Measurements from ENCODE around the gene L3HYPDH. TPM values are rescaled to one million over a fixed set of nuclear protein-coding genes. Genes with fewer than 3 reads are reported as not detected.
A peak's percentile ranks its signal among the peaks of the same experiment; 100 is the strongest.

Gene L3HYPDH
- total and polyA plus RNA-seq, 2 of the 13 experiments (the other 11 are each of a cell fraction or from before 2014, with no cell fraction given) = 30.5 to 36.6 TPM

- TF ChIP-seq ZNF274 (CRISPR knock-in tag; IDR thresholded peaks at IDR 0.05) (no peak), ZFP1 (CRISPR knock-in tag; IDR thresholded peaks at IDR 0.05) (no peak), ARNT2 (CRISPR knock-in tag; IDR thresholded peaks at IDR 0.05; ENCODE audit: low read depth) (0 out of 2 replicates have a peak, but pooled peaks have one; percentile 22), ZNF205 (CRISPR knock-in tag; IDR thresholded peaks at IDR 0.05) (no peak), DBP (CRISPR knock-in tag; IDR thresholded peaks at IDR 0.05; ENCODE audit: not compliant biosample characterization) (no peak), ZNF501 (CRISPR knock-in tag; IDR thresholded peaks at IDR 0.05) (no peak), ZC3H13 (CRISPR knock-in tag; IDR thresholded peaks at IDR 0.05) (no peak; the same call in 1 of the 2 replicates), ATM (IDR thresholded peaks at IDR 0.05; ENCODE audit: borderline replicate concordance) (no peak), HNF4A (CRISPR knock-in tag; IDR thresholded peaks at IDR 0.05) (no peak), NRL (CRISPR knock-in tag; IDR thresholded peaks at IDR 0.05; ENCODE audit: borderline replicate concordance) (no peak), ZNF720 (CRISPR knock-in tag; IDR thresholded peaks at IDR 0.05) (no peak), ZNF326 (CRISPR knock-in tag; IDR thresholded peaks at IDR 0.05; ENCODE audit: borderline replicate concordance) (no peak), SMAD9 (CRISPR knock-in tag; IDR thresholded peaks at IDR 0.05) (no peak), ZNF441 (CRISPR knock-in tag; IDR thresholded peaks at IDR 0.05; ENCODE audit: borderline replicate concordance) (peak; percentile 60; the same call in 1 of the 2 replicates), ZNF160 (CRISPR knock-in tag; IDR thresholded peaks at IDR 0.05) (no peak), NCOA2 (CRISPR knock-in tag; IDR thresholded peaks at IDR 0.05) (no peak), HNF4G (IDR thresholded peaks at IDR 0.05; ENCODE audit: borderline replicate concordance, low read depth, low read length) (no peak), HNF4G (CRISPR knock-in tag; IDR thresholded peaks at IDR 0.05; ENCODE audit: borderline replicate concordance, low read depth) (no peak), ZSCAN12 (CRISPR knock-in tag; IDR thresholded peaks at IDR 0.05) (no peak), YEATS2 (CRISPR knock-in tag; IDR thresholded peaks at IDR 0.05; ENCODE audit: borderline replicate concordance) (no peak)
- TF ChIP-seq, protein P1, sequence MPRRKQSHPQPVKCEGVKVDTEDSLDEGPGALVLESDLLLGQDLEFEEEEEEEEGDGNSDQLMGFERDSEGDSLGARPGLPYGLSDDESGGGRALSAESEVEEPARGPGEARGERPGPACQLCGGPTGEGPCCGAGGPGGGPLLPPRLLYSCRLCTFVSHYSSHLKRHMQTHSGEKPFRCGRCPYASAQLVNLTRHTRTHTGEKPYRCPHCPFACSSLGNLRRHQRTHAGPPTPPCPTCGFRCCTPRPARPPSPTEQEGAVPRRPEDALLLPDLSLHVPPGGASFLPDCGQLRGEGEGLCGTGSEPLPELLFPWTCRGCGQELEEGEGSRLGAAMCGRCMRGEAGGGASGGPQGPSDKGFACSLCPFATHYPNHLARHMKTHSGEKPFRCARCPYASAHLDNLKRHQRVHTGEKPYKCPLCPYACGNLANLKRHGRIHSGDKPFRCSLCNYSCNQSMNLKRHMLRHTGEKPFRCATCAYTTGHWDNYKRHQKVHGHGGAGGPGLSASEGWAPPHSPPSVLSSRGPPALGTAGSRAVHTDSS (CRISPR knock-in tag; conservative IDR thresholded peaks at IDR 0.05) = no peak
- TF ChIP-seq, protein P2, sequence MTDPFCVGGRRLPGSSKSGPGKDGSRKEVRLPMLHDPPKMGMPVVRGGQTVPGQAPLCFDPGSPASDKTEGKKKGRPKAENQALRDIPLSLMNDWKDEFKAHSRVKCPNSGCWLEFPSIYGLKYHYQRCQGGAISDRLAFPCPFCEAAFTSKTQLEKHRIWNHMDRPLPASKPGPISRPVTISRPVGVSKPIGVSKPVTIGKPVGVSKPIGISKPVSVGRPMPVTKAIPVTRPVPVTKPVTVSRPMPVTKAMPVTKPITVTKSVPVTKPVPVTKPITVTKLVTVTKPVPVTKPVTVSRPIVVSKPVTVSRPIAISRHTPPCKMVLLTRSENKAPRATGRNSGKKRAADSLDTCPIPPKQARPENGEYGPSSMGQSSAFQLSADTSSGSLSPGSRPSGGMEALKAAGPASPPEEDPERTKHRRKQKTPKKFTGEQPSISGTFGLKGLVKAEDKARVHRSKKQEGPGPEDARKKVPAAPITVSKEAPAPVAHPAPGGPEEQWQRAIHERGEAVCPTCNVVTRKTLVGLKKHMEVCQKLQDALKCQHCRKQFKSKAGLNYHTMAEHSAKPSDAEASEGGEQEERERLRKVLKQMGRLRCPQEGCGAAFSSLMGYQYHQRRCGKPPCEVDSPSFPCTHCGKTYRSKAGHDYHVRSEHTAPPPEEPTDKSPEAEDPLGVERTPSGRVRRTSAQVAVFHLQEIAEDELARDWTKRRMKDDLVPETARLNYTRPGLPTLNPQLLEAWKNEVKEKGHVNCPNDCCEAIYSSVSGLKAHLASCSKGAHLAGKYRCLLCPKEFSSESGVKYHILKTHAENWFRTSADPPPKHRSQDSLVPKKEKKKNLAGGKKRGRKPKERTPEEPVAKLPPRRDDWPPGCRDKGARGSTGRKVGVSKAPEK (CRISPR knock-in tag; IDR thresholded peaks at IDR 0.05; ENCODE audit: borderline replicate concordance) = no peak
- TF ChIP-seq, protein P3, sequence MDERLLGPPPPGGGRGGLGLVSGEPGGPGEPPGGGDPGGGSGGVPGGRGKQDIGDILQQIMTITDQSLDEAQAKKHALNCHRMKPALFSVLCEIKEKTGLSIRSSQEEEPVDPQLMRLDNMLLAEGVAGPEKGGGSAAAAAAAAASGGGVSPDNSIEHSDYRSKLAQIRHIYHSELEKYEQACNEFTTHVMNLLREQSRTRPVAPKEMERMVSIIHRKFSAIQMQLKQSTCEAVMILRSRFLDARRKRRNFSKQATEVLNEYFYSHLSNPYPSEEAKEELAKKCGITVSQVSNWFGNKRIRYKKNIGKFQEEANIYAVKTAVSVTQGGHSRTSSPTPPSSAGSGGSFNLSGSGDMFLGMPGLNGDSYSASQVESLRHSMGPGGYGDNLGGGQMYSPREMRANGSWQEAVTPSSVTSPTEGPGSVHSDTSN (CRISPR knock-in tag; IDR thresholded peaks at IDR 0.05) = no peak
- TF ChIP-seq, protein P4, sequence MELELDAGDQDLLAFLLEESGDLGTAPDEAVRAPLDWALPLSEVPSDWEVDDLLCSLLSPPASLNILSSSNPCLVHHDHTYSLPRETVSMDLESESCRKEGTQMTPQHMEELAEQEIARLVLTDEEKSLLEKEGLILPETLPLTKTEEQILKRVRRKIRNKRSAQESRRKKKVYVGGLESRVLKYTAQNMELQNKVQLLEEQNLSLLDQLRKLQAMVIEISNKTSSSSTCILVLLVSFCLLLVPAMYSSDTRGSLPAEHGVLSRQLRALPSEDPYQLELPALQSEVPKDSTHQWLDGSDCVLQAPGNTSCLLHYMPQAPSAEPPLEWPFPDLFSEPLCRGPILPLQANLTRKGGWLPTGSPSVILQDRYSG (CRISPR knock-in tag; IDR thresholded peaks at IDR 0.05) = no peak
Measured at GRCh38 chr14:59464486-59465315, 19.5 kb downstream of the L3HYPDH start (continued).
